Ammon's horn (tissue), 1 donor: ENCODE data around the gene DNASE1.

ENCODE experiments used
- DNase-seq: peaks from one replicate; pipeline ENCODE4 v3.0.0-alpha.2; 2016; ENCODE audit warnings: low spot score

The DNASE1 gene

GRCh38 chr16:3664187-3664896 is 9.9 kb downstream of the DNASE1 start:
- DNase-seq: no peak

GRCh38 chr16:3665508-3665907 is 11.0 kb downstream of the DNASE1 start:
- no peak for DNase-seq

- no peak for DNase-seq
Observed at GRCh38 chr16:3668626-3669025, 14.1 kb downstream of the DNASE1 start.

GRCh38 chr16:3669082-3669481 is 14.6 kb downstream of the DNASE1 start:
- DNase-seq: no peak

GRCh38 chr16:3670711-3671110 is 16.2 kb downstream of the DNASE1 start:
- no peak for DNase-seq

- no peak for DNase-seq
Observed at GRCh38 chr16:3671424-3671823, 16.9 kb downstream of the DNASE1 start.

GRCh38 chr16:3672571-3673041 is 18.1 kb downstream of the DNASE1 start:
- no peak for DNase-seq

GRCh38 chr16:3673201-3673600 is 18.7 kb downstream of the DNASE1 start:
- no peak for DNase-seq

GRCh38 chr16:3673676-3674377 is 19.3 kb downstream of the DNASE1 start:
- no peak for DNase-seq

GRCh38 chr16:3674513-3675295 is 20.2 kb downstream of the DNASE1 start:
- DNase-seq: no peak

- no peak for DNase-seq
Observed at GRCh38 chr16:3675601-3676130, 21.2 kb downstream of the DNASE1 start.

GRCh38 chr16:3677994-3678393 is 23.5 kb downstream of the DNASE1 start:
- DNase-seq: no peak

- peak; percentile 60 for DNase-seq
Observed at GRCh38 chr16:3681206-3681605, 26.7 kb downstream of the DNASE1 start.

GRCh38 chr16:3687021-3687420 is 32.5 kb downstream of the DNASE1 start:
- DNase-seq: no peak

- no peak for DNase-seq
Observed at GRCh38 chr16:3687792-3688191, 33.3 kb downstream of the DNASE1 start.

GRCh38 chr16:3689731-3690130 is 35.2 kb downstream of the DNASE1 start:
- no peak for DNase-seq

GRCh38 chr16:3690470-3690928 is 36.0 kb downstream of the DNASE1 start:
- peak; percentile 95 for DNase-seq

GRCh38 chr16:3690980-3691720 is 36.7 kb downstream of the DNASE1 start:
- DNase-seq: no peak

GRCh38 chr16:3691761-3692160 is 37.3 kb downstream of the DNASE1 start:
- DNase-seq: no peak

GRCh38 chr16:3694051-3694450 is 39.6 kb downstream of the DNASE1 start:
- DNase-seq: no peak

GRCh38 chr16:3695610-3696369 is 41.3 kb downstream of the DNASE1 start:
- no peak for DNase-seq
